ENCODE measurements around the gene TMED5.

TMED5 gene

GRCh38 chr1:93142161-93142560 lies 38.1 kb downstream of the TMED5 start:
- TF ChIP-seq, protein P1, sequence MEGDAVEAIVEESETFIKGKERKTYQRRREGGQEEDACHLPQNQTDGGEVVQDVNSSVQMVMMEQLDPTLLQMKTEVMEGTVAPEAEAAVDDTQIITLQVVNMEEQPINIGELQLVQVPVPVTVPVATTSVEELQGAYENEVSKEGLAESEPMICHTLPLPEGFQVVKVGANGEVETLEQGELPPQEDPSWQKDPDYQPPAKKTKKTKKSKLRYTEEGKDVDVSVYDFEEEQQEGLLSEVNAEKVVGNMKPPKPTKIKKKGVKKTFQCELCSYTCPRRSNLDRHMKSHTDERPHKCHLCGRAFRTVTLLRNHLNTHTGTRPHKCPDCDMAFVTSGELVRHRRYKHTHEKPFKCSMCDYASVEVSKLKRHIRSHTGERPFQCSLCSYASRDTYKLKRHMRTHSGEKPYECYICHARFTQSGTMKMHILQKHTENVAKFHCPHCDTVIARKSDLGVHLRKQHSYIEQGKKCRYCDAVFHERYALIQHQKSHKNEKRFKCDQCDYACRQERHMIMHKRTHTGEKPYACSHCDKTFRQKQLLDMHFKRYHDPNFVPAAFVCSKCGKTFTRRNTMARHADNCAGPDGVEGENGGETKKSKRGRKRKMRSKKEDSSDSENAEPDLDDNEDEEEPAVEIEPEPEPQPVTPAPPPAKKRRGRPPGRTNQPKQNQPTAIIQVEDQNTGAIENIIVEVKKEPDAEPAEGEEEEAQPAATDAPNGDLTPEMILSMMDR (IDR thresholded peaks at IDR 0.05; ENCODE audit: low read depth, low read length, missing control alignments), result no peak
- H3K4me3 ChIP-seq (ENCODE audit: low read depth, low read length), result no peak overlapping the region
- no peak for DNase-seq (ENCODE audit: low read depth)

GRCh38 chr1:93140106-93140505 lies 40.1 kb downstream of the TMED5 start:
- TF ChIP-seq, protein P1 (IDR thresholded peaks at IDR 0.05; ENCODE audit: low read depth, low read length, missing control alignments), result no peak
- no peak overlapping the region for H3K4me3 ChIP-seq (ENCODE audit: low read depth, low read length)
- DNase-seq (ENCODE audit: low read depth), result no peak

GRCh38 chr1:93137604-93138292 lies 42.5 kb downstream of the TMED5 start:
- TF ChIP-seq, protein P1 (IDR thresholded peaks at IDR 0.05; ENCODE audit: low read depth, low read length, missing control alignments), result no peak
- no peak for DNase-seq (ENCODE audit: low read depth)
- H3K4me3 ChIP-seq (ENCODE audit: low read depth, low read length), result no peak overlapping the region

GRCh38 chr1:93136445-93136844 lies 43.8 kb downstream of the TMED5 start:
- H3K4me3 ChIP-seq (ENCODE audit: low read depth, low read length), result no peak overlapping the region
- TF ChIP-seq, protein P1 (IDR thresholded peaks at IDR 0.05; ENCODE audit: low read depth, low read length, missing control alignments), result no peak
- no peak for DNase-seq (ENCODE audit: low read depth)

- TF ChIP-seq, protein P1 (IDR thresholded peaks at IDR 0.05; ENCODE audit: low read depth, low read length, missing control alignments), result no peak
- H3K4me3 ChIP-seq (ENCODE audit: low read depth, low read length), result no peak overlapping the region
- no peak for DNase-seq (ENCODE audit: low read depth)
These were observed 47.6 kb downstream of the TMED5 start for GRCh38 chr1:93132638-93133037.

GRCh38 chr1:93129507-93130099 lies 50.6 kb downstream of the TMED5 start:
- DNase-seq (ENCODE audit: low read depth), result no peak
- H3K4me3 ChIP-seq (ENCODE audit: low read depth, low read length), result no peak overlapping the region
- TF ChIP-seq, protein P1 (IDR thresholded peaks at IDR 0.05; ENCODE audit: low read depth, low read length, missing control alignments), result no peak
